ENCODE measurements around the gene PANK3. TPM values are rescaled to one million over a fixed set of nuclear protein-coding genes. Genes with fewer than 3 reads are reported as not detected.

The PANK3 gene
- total and polyA plus RNA-seq, 9 of the 15 experiments (the other 6 are each of a cell fraction or from before 2014, with no cell fraction given) = 5.9 to 50.4 (median 29.7) TPM

- H4K20me1 ChIP-seq (replicated peaks; ENCODE audit: control insufficient read depth, insufficient read depth, low read length) = no peaks in the 10 kb centered on the region
- H3K9me1 ChIP-seq (ENCODE audit: control insufficient read depth, insufficient read depth, low read length) = no peaks in the 10 kb centered on the region
- no peak overlapping the region for H3K4me3 ChIP-seq
- intact Hi-C loops (cut with micrococcal nuclease) = no loop called here
- no peaks in the 10 kb centered on the region for H3K9me3 ChIP-seq (replicated peaks; ENCODE audit: control insufficient read depth, insufficient read depth, low read depth, low read length)
- 0% methylated on average over 2 of the region's 2 CpGs for WGBS (ENCODE audit: insufficient coverage, low coverage, missing lambda C conversion rate)
- no peak overlapping the region for H2AFZ ChIP-seq (ENCODE audit: low read depth, low read length)
- BruUV-seq (replicated peaks) = no TSS peak
- no peaks in the 10 kb centered on the region for H3K79me2 ChIP-seq (ENCODE audit: control insufficient read depth, insufficient read depth, low read length)
- no peak overlapping the region for H3K4me2 ChIP-seq (ENCODE audit: insufficient read depth, low read length)
- H3K9ac ChIP-seq (ENCODE audit: insufficient read depth in 1 of 2, low read depth in 2 of 2, low read length in 2 of 2) = no peak overlapping the region
- no peaks in the 10 kb centered on the region for H3K36me3 ChIP-seq (ENCODE audit: control insufficient read depth, insufficient read depth, low read length)
- no peak overlapping the region for H3K27ac ChIP-seq (ENCODE audit: extremely low read depth, low read depth, low read length)
- TF ChIP-seq WHSC1 (IDR thresholded peaks at IDR 0.05; ENCODE audit: low read length) (no peak), MTA2 (IDR thresholded peaks at IDR 0.05; ENCODE audit: low read depth) (no peak), FOXJ2 (tag; IDR thresholded peaks at IDR 0.05) (no peak), ZZZ3 (IDR thresholded peaks at IDR 0.05) (no peak), NCOA2 (IDR thresholded peaks at IDR 0.05; ENCODE audit: partially characterized antibody in 2 of 2) (no peak), USF1 (CRISPR knock-in tag; IDR thresholded peaks at IDR 0.05) (no peak), SPI1 (IDR thresholded peaks at IDR 0.05; ENCODE audit: borderline replicate concordance, low read depth, low read length) (no peak), BCL6 (CRISPR knock-in tag; IDR thresholded peaks at IDR 0.05) (no peak), ZNF586 (CRISPR knock-in tag; conservative IDR thresholded peaks at IDR 0.05) (no peak), ZBTB17 (CRISPR knock-in tag; IDR thresholded peaks at IDR 0.05) (no peak), ZNF24 (IDR thresholded peaks at IDR 0.05) (no peak), TRIM25 (IDR thresholded peaks at IDR 0.05; ENCODE audit: borderline replicate concordance) (no peak), CHD4 (IDR thresholded peaks at IDR 0.05; ENCODE audit: insufficient read depth, insufficient replicate concordance, low read depth, low read length, poor library complexity, severe bottlenecking) (no peak)
- TF ChIP-seq, protein P1, sequence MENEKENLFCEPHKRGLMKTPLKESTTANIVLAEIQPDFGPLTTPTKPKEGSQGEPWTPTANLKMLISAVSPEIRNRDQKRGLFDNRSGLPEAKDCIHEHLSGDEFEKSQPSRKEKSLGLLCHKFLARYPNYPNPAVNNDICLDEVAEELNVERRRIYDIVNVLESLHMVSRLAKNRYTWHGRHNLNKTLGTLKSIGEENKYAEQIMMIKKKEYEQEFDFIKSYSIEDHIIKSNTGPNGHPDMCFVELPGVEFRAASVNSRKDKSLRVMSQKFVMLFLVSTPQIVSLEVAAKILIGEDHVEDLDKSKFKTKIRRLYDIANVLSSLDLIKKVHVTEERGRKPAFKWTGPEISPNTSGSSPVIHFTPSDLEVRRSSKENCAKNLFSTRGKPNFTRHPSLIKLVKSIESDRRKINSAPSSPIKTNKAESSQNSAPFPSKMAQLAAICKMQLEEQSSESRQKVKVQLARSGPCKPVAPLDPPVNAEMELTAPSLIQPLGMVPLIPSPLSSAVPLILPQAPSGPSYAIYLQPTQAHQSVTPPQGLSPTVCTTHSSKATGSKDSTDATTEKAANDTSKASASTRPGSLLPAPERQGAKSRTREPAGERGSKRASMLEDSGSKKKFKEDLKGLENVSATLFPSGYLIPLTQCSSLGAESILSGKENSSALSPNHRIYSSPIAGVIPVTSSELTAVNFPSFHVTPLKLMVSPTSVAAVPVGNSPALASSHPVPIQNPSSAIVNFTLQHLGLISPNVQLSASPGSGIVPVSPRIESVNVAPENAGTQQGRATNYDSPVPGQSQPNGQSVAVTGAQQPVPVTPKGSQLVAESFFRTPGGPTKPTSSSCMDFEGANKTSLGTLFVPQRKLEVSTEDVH (IDR thresholded peaks at IDR 0.05; ENCODE audit: low read depth, partially characterized antibody) = no peak
- TF ChIP-seq, protein P2, sequence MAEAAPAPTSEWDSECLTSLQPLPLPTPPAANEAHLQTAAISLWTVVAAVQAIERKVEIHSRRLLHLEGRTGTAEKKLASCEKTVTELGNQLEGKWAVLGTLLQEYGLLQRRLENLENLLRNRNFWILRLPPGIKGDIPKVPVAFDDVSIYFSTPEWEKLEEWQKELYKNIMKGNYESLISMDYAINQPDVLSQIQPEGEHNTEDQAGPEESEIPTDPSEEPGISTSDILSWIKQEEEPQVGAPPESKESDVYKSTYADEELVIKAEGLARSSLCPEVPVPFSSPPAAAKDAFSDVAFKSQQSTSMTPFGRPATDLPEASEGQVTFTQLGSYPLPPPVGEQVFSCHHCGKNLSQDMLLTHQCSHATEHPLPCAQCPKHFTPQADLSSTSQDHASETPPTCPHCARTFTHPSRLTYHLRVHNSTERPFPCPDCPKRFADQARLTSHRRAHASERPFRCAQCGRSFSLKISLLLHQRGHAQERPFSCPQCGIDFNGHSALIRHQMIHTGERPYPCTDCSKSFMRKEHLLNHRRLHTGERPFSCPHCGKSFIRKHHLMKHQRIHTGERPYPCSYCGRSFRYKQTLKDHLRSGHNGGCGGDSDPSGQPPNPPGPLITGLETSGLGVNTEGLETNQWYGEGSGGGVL (CRISPR knock-in tag; IDR thresholded peaks at IDR 0.05) = no peak
- FAIRE-seq (no peak), DNase-seq (ENCODE audit: extremely low read depth in 1 of 4, low spot score in 3 of 4) (no peak), ATAC-seq (no peak)
- POLR2A ChIA-PET = no interaction called here
- H3K4me1 ChIP-seq (replicated peaks in 1 of 2; ENCODE audit: control insufficient read depth in 2 of 2, insufficient read depth in 2 of 2, low read length in 2 of 2) = no peaks in the 10 kb centered on the region
- in situ Hi-C loops (cut with MboI) = no loop called here
- H3K27me3 ChIP-seq (ENCODE audit: control insufficient read depth in 2 of 2, insufficient read depth in 2 of 2, low read length in 2 of 2) = peaks cover 6 to 14% of the 10 kb centered on the region in 2 experiments; a peak in 4 of 5 replicates
- CTCF ChIA-PET (ENCODE audit: low intra/inter-chr PET ratio) = no interaction called here
Observed at GRCh38 chr5:168607946-168608345, 28.8 kb upstream of the PANK3 start.

Data from K562 (cell line).